Activated CD8-positive, alpha-beta memory T cell treated with anti-CD3 and anti-CD28 coated beads, Interleukin-2, amount 10 ng/mL, durations not matched to agents 7 days and 5 days (primary cell): ENCODE results near the gene DPEP2NB. TPM values are rescaled to one million over a fixed set of nuclear protein-coding genes. Genes with fewer than 3 reads are reported as not detected.
A peak's percentile ranks its signal among the peaks of the same experiment; 100 is the strongest.
"Not testable (repeated sequence)": the region's sequence is repeated elsewhere in the genome, so short reads cannot be mapped to it uniquely, and the experiment has no call there.

ENCODE experiments used
- ATAC-seq: fragments of 150-1000 bp; cut with Tn5 transposase; one replicate; pipeline ENCODE4 v1.10.0; 2021; ENCODE audit warnings: moderate library complexity
- CTCF ChIA-PET: fragments of 350-600 bp; sonication (Branson Sonifier 250); formaldehyde crosslinking; loops from one replicate; lab custom pipeline; 2021; ENCODE audit warnings: antibody characterized with exemption; lab: Charles Lee
- DNase-seq: peaks from one replicate; pipeline ENCODE4 v3.0.0-alpha.2; 2020
- H3K27ac Mint-ChIP-seq: one replicate; pipeline ENCODE4 v1.8.0; 2021; ENCODE audit warnings: mild to moderate bottlenecking, mixed read lengths
- H3K27me3 Mint-ChIP-seq: one replicate; pipeline ENCODE4 v1.8.0; 2021; ENCODE audit warnings: mixed read lengths
- H3K36me3 Mint-ChIP-seq: one replicate; pipeline ENCODE4 v1.8.0; 2021; ENCODE audit warnings: mild to moderate bottlenecking, mixed read lengths
- H3K4me1 Mint-ChIP-seq: one replicate; pipeline ENCODE4 v1.8.0; 2021; ENCODE audit warnings: mixed read lengths
- H3K4me3 Mint-ChIP-seq: one replicate; pipeline ENCODE4 v1.8.0; 2021; ENCODE audit warnings: mild to moderate bottlenecking, moderate library complexity, mixed read lengths
- H3K9me3 Mint-ChIP-seq: one replicate; pipeline ENCODE4 v1.8.0; 2022; ENCODE audit warnings: low read depth, mixed read lengths
- total RNA-seq, 2 experiments: library from RNA; stranded (reverse); gene quantifications; one replicate each; pipeline ENCODE4 v1.2.3, GENCODE V29; 2021

Gene DPEP2NB
- total RNA-seq, 2 experiments from 2014 or later: not detected

DNA sequence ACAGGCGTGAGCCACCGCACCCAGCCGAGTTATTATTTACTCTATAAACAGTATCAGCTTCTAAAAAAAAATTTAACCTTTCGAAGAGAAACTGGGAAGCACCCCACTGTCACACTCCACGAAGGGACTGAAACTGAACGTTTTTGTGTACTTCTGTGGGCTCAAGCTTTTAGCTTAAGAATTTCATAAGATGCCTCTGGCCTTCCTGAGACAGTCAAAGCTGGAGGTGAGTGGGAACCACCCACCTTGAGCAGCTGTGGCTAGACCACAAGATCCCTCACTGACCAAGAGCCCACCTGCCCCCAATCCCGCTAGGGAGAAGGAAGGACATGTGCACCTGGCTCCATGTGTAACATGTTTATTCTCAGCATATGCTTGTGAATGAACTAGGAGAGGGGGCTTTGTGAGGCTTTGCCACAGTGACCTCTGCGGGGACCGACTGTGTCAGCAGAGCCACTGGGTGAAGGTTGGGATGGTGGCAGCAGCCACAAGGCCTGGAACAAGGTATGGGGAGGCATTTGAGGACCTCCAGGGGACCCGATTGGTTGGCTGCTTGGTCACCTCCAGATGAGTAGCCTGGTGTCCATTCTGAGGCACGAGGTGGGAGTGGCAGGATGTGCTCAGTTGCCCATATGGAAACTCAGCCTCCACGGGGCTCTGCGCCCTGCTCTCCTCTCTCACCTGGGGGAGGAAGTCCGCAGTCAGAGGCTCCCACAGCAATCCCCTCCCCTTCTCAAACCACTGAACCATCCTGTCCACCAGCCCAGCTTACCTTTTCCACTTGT is 40.2 kb downstream of the DPEP2NB start:
- Mint-ChIP-seq H3K4me3 (no peak overlapping the region), H3K27me3 (peaks cover 12% of the 10 kb centered on the region), H3K9me3 (no peaks in the 10 kb centered on the region), H3K4me1 (peaks cover 10% of the 10 kb centered on the region), H3K36me3 (no peaks in the 10 kb centered on the region), H3K27ac (no peak overlapping the region)
- DNase-seq: no peak
- no peak for ATAC-seq
- CTCF ChIA-PET: interaction anchor here (0.6 to 1.4 kb wide), 2 partner anchors 17 to 129 kb away, joined by 3 read pairs; no protein-coding TSS in a partner anchor

DNA sequence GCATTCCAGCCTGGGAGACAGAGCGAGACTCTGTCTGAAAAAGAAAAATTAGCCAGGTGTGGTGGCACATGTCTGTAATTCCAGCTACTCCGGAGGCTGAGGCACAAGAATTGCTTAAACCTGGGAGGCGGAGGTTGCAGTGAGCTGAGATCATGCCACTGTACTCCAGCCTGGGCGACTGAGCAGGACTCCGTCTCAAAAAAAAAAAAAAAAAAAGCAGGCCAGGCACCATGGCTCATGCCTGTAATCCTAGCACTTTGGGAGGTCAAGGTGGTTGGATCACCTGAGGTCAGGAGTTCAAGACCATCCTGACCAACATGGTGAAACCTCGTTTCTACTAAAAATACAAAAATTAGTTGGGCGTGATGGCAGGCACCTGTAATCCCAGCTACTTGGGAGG is 43.4 kb downstream of the DPEP2NB start:
- not testable (repeated sequence) for DNase-seq, H3K27me3 Mint-ChIP-seq, ATAC-seq, H3K27ac Mint-ChIP-seq, H3K9me3 Mint-ChIP-seq, H3K4me3 Mint-ChIP-seq, H3K36me3 Mint-ChIP-seq
- peaks cover 18% of the 10 kb centered on the region for H3K4me1 Mint-ChIP-seq
- CTCF ChIA-PET: interaction anchor here (2.3 kb wide), 1 partner anchor 68 kb away, joined by 7 read pairs; no protein-coding TSS in a partner anchor

DNA sequence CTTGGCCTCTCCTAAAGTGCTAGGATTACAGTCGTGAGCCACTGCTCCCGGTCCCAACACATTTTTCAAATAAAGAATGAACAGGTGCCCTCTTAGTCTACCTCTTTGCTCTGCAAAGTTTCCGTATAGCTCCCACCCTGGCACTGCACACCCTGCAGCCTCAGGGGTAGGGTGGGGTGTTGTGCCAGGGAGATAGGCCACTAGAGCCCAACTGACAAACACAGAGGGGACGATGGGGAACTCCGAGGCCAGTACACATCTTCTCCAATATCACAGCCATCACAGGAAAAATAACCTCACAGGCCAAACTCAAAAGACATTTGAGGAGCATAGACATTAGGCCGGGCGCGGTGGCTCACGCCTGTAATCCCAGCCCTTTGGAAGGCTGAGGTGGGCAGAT is 44.6 kb downstream of the DPEP2NB start:
- Mint-ChIP-seq H3K27ac (no peak overlapping the region), H3K36me3 (no peaks in the 10 kb centered on the region), H3K4me3 (no peak overlapping the region), H3K9me3 (no peaks in the 10 kb centered on the region), H3K27me3 (peaks cover 4% of the 10 kb centered on the region), H3K4me1 (peaks cover 28% of the 10 kb centered on the region)
- CTCF ChIA-PET: interaction anchor here (0.9 to 2.3 kb wide), 3 partner anchors 27 to 114 kb away, joined by 3 to 7 read pairs (median 3); no protein-coding TSS in a partner anchor
- no peak for DNase-seq
- no peak for ATAC-seq

DNA sequence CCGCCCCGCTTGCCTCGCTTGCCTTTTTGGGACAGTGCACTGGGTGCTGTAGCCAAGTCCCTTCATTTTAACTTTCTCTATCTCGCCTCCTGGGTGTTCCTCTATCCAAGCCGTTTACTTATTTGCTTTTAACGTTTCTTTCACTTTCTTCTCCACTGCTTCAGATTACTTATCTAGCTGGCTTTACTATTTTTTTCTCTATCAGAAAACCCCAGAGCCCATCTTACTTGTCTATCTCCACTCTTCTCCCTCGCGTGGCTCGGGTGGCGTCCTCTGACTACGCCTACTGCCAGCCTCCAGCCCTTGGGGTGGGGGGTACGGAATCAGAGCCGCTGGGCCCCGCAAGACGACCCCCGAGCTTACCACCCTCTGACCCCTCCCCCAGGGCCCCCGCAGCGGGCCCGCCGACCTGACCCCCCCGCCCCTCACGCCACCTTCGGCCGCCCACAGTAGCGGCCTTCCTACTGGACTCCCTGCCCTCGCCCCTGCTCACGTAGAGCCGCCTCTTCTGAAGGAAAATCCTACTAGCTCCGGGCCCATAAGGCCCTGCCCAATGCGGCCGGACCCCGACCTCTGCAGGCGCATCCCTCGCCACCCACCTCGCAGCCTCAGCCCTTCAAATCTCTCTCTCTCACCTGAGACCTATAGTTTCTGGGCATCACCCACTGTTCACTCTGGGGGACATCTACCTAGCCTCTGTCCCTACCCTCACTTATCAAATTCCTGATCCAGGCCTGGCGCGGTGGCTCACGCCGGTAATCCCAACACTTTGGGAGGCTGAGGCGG is 46.3 kb downstream of the DPEP2NB start:
- peak overlapping the region; percentile 91 for H3K27ac Mint-ChIP-seq
- CTCF ChIA-PET: interaction anchor here (1.0 to 2.0 kb wide), 4 partner anchors 25 to 112 kb away, joined by 3 to 7 read pairs (median 4); partner anchors contain the start of gene PSMB10
- no peak for DNase-seq
- H3K4me1 Mint-ChIP-seq: peaks cover 18% of the 10 kb centered on the region
- peak overlapping the region; percentile 84 for H3K4me3 Mint-ChIP-seq
- H3K36me3 Mint-ChIP-seq: peaks cover 5% of the 10 kb centered on the region
- no peak for ATAC-seq
- H3K27me3 Mint-ChIP-seq: peaks cover 2% of the 10 kb centered on the region
- H3K9me3 Mint-ChIP-seq: no peaks in the 10 kb centered on the region

DNA sequence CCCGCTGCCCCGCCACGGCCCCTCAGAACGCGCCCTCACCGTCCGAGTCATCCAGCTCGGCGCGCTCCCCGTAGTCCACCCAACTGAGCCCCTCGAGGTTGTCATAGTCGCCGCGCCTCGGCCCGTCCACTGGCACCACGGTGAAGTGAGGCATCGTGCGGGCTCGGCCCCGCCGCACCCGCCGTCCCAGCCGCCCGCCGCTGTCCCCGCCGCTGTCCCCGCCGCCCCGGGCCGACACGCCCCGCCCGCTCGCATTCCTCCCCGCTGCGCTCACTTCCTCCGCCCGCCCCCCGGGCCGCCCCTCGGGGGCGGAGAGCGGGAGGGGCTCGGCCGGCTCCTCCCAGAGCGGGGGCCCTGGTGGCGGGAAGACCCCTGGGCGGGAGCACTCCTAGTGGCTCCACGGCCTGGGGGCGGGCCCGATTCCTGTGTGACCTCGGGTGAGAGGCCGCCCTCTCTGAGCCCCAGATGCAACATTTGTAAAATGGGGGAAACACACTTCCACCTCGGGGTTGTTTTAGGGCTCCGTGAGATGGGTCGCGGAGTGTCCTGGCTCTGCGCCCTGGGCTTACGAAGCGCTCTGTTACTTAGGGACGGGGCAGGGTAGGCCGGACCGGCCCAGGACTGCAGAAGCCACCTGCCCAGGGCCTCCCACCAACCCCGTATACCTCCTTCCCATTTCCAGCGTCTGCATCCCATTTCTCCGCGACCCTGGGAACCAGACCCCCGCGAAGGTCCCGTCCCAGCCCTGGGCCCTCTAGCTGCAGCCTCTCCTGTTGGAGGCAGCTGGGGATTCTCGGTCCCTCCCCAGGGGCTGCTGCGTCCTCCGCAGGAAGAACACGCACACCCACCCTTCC is 47.1 kb downstream of the DPEP2NB start, which contains the start of gene SLC12A4:
TSS of gene SLC12A4 (minus strand) at position 238 of the 854 bp plus-strand sequence. CDS start at position 154, 84 bp downstream.
- DNase-seq: peak; percentile 95
- peak within 1 kb of the TSS; percentile 84 for H3K4me3 Mint-ChIP-seq
- H3K27me3 Mint-ChIP-seq: no peaks in the 10 kb centered on the region
- H3K27ac Mint-ChIP-seq: peak within 1 kb of the TSS; percentile 95
- peaks cover 18% of the 10 kb centered on the region for H3K4me1 Mint-ChIP-seq
- no peaks in the 10 kb centered on the region for H3K9me3 Mint-ChIP-seq
- peaks cover 7% of the 10 kb centered on the region for H3K36me3 Mint-ChIP-seq
- CTCF ChIA-PET: interaction anchor here (0.8 to 2.0 kb wide), 4 partner anchors 26 to 94 kb away, joined by 4 to 7 read pairs (median 4); partner anchors contain the start of gene PSMB10
- peak; percentile 91 for ATAC-seq

DNA sequence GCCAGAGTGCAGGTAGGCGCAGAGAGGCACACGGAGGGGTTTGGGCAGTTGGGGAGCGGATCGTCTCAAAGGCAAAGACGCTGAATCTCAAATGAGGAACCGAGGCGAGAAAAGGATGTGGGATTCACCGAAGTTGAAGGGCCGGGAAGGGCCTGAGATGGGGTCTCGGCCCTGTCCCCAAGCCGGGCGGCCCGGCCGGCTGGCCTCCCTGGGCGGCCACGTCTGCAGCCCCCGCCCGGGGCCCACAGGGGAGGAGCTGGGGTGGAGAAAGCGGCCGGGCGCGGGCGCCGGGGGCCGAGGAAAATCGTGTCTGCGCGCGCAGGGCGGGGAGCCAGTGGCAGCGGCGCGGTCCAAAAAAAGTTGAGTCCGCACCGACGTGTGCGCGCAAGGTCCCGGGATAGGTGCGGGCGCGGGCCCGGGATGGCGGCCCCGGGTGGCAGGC is 47.7 kb downstream of the DPEP2NB start:
- DNase-seq (peak; percentile 57), ATAC-seq (peak; percentile 29)
- Mint-ChIP-seq H3K36me3 (peaks cover 7% of the 10 kb centered on the region), H3K4me1 (peaks cover 18% of the 10 kb centered on the region), H3K27ac (peak overlapping the region; percentile 95), H3K9me3 (no peaks in the 10 kb centered on the region), H3K4me3 (peak overlapping the region; percentile 84), H3K27me3 (no peaks in the 10 kb centered on the region)
- CTCF ChIA-PET: interaction anchor here (0.8 kb wide), 1 partner anchor 73 kb away, joined by 4 read pairs; no protein-coding TSS in a partner anchor

DNA sequence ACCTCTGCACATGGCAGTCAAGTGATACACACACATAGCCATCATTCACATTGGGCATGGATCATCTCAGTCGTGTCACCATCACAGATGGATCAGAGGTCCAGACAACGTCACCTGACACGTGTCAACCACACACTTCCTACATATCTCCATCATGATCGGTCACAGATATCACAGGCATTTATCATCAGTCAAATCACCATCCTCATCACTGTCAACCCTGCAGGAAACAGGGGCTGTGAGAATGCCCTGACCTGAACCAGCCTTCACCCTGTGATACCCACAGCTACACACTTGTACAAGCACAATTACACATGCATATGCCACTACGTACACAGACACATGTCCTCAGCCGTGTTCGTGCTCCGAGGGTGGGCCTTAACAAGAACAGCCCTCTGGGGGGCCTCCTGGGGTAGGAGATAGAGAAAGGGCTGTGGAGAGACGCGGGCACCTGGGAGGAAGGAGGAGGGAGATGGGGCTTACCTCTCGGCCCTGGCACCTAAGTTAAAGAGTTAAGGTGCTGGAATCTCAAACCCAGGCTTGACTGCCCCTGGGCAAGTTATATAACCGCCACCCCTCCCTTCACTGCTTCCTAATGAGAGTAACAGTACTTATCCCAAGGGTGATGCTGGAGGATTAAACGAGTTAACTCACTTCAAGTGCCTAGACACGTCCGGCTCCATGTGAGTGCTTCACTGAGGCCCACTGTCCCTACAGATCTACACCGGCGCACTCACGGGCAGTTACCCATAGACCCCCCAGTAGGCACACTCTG is 48.3 kb downstream of the DPEP2NB start:
- ATAC-seq (peak; percentile 10), DNase-seq (peak; percentile 64)
- peaks cover 9% of the 10 kb centered on the region for H3K36me3 Mint-ChIP-seq
- CTCF ChIA-PET: interaction anchor here (0.8 to 1.6 kb wide), 5 partner anchors 39 to 151 kb away, joined by 3 to 6 read pairs (median 3); no protein-coding TSS in a partner anchor
- H3K27ac Mint-ChIP-seq: peak overlapping the region; percentile 95
- peaks cover 18% of the 10 kb centered on the region for H3K4me1 Mint-ChIP-seq
- peak overlapping the region; percentile 84 for H3K4me3 Mint-ChIP-seq
- no peaks in the 10 kb centered on the region for H3K27me3 Mint-ChIP-seq
- H3K9me3 Mint-ChIP-seq: no peaks in the 10 kb centered on the region

DNA sequence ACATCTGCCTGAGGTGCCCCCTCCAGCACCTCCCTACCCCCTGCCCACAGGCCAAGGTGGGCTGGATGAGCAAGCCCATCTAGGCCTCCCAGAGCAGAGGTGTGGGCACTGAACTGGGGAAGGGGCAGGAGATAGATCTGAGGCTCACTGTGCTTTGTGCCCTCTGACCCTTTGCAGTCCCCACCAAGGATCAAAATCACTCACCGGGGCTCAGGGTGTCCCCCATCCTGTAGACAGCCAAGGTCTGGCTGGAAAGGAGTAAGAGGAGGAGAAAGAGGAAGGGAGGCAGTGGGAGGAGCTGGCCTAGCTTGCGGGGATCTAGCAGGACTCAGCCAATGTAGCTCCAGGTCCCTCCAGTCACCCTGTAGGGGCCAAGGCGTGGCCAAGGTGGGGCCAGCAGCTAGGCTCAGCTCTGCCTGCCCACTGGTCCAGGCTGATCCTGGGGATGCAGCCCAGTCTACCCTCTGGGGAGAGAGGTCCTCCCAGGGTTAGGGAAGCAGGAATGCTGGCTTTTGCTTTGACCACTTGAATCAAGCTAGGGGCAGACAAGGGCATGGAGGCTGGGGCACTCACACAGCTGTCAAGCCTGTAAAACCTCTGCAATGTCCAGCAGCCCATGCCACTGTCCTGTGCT is 49.0 kb downstream of the DPEP2NB start:
- Mint-ChIP-seq H3K9me3 (no peaks in the 10 kb centered on the region), H3K4me1 (peaks cover 18% of the 10 kb centered on the region), H3K4me3 (peak overlapping the region; percentile 84), H3K27me3 (no peaks in the 10 kb centered on the region), H3K27ac (peak overlapping the region; percentile 95), H3K36me3 (peaks cover 9% of the 10 kb centered on the region)
- no peak for DNase-seq
- ATAC-seq: no peak
- CTCF ChIA-PET: interaction anchor here (1.1 to 1.6 kb wide), 4 partner anchors 38 to 150 kb away, joined by 3 to 6 read pairs (median 3); no protein-coding TSS in a partner anchor

DNA sequence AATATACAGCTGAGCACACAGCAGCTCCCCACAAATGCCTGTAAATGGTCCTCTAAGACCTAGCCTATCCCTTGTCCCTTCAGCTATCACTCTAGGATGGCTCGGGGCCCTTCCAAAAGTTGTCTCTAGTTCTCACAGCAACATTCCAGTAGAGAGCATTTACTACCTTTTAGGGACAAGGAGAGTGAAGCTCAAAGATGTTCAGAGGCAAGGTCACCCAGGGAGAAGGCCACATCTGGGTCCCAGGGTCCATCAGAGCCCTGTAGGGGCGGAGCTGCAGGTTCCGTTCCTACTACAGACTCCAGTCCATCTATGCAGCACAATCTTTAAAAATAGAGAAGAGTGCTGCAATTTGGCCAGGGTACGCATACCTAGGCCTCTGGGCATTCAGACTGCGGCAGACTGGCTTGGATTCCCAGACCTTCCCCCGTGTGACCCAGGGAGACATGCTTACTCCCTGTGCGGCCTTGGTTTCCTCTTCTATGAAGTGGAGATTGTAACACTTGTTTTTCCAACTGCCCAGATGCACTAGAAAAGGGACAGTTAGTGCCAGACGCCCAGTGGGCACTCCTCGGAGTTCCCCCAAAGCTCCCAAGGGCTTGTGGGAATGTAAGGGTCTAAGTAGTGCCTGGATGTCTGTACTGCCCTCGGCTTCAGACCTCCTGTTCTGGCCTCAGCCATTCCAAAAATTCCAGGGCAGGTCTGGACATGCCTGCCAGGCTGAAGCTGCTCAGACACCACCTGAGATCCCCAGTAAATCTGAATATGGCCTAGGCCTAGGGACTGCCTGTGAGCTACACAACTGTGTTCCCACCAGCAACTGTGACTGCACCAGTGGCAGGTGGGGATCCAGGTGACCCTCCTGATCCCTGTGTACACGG is 49.8 kb downstream of the DPEP2NB start:
- no peak for DNase-seq
- no peaks in the 10 kb centered on the region for H3K9me3 Mint-ChIP-seq
- peaks cover 9% of the 10 kb centered on the region for H3K36me3 Mint-ChIP-seq
- H3K27me3 Mint-ChIP-seq: no peaks in the 10 kb centered on the region
- H3K4me3 Mint-ChIP-seq: no peak overlapping the region
- ATAC-seq: no peak
- peaks cover 18% of the 10 kb centered on the region for H3K4me1 Mint-ChIP-seq
- CTCF ChIA-PET: interaction anchor here (0.8 to 2.5 kb wide), 7 partner anchors 16 to 149 kb away, joined by 3 to 14 read pairs (median 4); no protein-coding TSS in a partner anchor
- no peak overlapping the region for H3K27ac Mint-ChIP-seq

DNA sequence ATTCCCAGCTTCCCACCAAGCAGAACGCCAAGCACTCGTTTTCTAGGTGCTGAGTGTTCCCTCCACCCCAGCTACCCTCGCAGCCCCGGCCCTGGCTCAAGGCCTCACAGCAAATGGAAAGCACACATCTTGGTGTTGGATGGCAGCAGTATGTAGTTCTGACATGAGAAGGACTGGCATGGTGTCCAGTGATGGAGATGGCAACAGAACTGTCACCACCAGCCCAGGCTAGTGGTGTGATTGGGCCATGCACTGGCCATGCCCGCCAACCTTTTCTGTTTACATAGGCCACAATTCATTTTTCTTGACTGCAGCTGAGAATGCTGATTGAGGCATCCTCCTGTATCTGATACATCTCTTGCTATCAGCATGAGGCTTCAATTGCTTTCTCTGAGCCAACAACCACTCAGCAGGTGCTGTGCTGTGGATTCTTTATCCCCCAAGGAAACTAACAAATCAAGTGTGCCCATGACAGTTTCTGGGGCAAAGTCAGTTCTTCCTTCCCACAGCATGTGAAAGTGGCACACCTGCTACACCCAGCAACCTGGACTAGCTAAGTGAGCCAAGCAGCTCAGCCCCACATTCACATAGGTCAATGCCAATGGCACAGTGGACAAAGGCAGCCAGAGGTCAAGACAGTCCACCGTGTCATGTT is 51.1 kb downstream of the DPEP2NB start:
- no peaks in the 10 kb centered on the region for H3K9me3 Mint-ChIP-seq
- H3K36me3 Mint-ChIP-seq: peaks cover 9% of the 10 kb centered on the region
- no peak for DNase-seq
- H3K27me3 Mint-ChIP-seq: no peaks in the 10 kb centered on the region
- peaks cover 16% of the 10 kb centered on the region for H3K4me1 Mint-ChIP-seq
- peak overlapping the region; percentile 41 for H3K27ac Mint-ChIP-seq
- ATAC-seq: no peak
- H3K4me3 Mint-ChIP-seq: no peak overlapping the region
- CTCF ChIA-PET: interaction anchor here (0.7 to 2.5 kb wide), 3 partner anchors 23 to 79 kb away, joined by 3 to 14 read pairs (median 4); no protein-coding TSS in a partner anchor
